Measurements from ENCODE around the gene LINC00632. TPM values are rescaled to one million over a fixed set of nuclear protein-coding genes. Genes with fewer than 3 reads are reported as not detected.

The LINC00632 gene
- polyA plus RNA-seq, 1 donor (not counting 4 experiments of a cell fraction or from before 2014, with no cell fraction given), result 2.2 TPM

DNA sequence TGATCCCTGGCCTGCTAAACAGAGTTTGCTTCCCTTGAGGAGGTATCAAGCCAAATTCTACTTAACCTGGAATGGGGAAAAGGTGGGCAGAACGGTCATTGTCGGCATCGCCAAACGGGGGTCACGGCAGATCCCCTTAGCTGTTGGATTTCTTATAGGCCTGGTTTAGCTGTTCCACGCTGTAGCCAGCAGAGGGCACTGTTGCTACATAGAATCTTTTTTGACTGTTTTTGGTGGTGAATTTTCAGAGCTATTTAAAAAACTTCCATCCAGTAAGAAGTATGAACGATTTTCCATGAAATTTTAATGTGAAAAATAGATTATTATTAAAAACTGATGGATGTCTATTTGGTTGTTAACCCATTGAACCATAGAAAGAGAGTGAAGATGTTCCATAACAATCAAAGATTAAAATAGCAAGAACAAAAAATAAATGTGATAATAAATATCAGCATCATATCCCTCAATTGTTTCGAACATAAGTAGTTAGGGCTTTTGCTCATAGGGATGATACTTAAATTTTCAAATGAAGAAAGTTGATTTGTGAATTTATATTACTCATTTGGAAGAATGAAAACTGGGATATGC, 56.6 kb downstream of the LINC00632 start:
- H3K9me1 ChIP-seq (ENCODE audit: control insufficient read depth, extremely low read depth, insufficient read depth, low read length), result no peaks in the 10 kb centered on the region
- no peaks in the 10 kb centered on the region for H3K9me3 ChIP-seq (ENCODE audit: control insufficient read depth, low read depth, low read length)
- H3K4me2 ChIP-seq (ENCODE audit: control insufficient read depth, extremely low read depth, insufficient read depth, low read depth, low read length), result peak overlapping the region; percentile 81
- TF ChIP-seq EZH2 (IDR thresholded peaks at IDR 0.05; ENCODE audit: low read length), result no peak
- TF ChIP-seq, protein P1, sequence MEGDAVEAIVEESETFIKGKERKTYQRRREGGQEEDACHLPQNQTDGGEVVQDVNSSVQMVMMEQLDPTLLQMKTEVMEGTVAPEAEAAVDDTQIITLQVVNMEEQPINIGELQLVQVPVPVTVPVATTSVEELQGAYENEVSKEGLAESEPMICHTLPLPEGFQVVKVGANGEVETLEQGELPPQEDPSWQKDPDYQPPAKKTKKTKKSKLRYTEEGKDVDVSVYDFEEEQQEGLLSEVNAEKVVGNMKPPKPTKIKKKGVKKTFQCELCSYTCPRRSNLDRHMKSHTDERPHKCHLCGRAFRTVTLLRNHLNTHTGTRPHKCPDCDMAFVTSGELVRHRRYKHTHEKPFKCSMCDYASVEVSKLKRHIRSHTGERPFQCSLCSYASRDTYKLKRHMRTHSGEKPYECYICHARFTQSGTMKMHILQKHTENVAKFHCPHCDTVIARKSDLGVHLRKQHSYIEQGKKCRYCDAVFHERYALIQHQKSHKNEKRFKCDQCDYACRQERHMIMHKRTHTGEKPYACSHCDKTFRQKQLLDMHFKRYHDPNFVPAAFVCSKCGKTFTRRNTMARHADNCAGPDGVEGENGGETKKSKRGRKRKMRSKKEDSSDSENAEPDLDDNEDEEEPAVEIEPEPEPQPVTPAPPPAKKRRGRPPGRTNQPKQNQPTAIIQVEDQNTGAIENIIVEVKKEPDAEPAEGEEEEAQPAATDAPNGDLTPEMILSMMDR (optimal IDR thresholded peaks at IDR 0.05 in 1 of 3, IDR thresholded peaks at IDR 0.05 in 1 of 3, conservative IDR thresholded peaks at IDR 0.05 in 1 of 3; ENCODE audit: extremely low read depth in 1 of 3, insufficient read depth in 2 of 3, low read length in 3 of 3), result peak; percentile 73 to 82 (median 77)
- H3K9ac ChIP-seq (ENCODE audit: control insufficient read depth, extremely low read depth, insufficient read depth, low read length), result no peak overlapping the region
- H3K4me1 ChIP-seq (ENCODE audit: control insufficient read depth, extremely low read depth, insufficient read depth, low read length), result no peaks in the 10 kb centered on the region
- no peak overlapping the region for H3K4me3 ChIP-seq (ENCODE audit: control insufficient read depth in 2 of 3, extremely low read depth in 1 of 3, insufficient read depth in 2 of 3, low read depth in 1 of 3, low read length in 3 of 3)
- H4K20me1 ChIP-seq (ENCODE audit: control insufficient read depth, extremely low read depth, insufficient read depth, low read length), result no peaks in the 10 kb centered on the region
- H2AFZ ChIP-seq (ENCODE audit: control insufficient read depth, low read length), result no peak overlapping the region
- dilution Hi-C loops (cut with MboI; ENCODE audit: extremely low pct_ligation_motif_present, low sequenced_read_pairs), result no loop called here
- DNase-seq (ENCODE audit: low read depth, low spot score) (no peak), FAIRE-seq (no peak)
- H3K36me3 ChIP-seq (ENCODE audit: control insufficient read depth in 2 of 2, extremely low read depth in 1 of 2, insufficient read depth in 2 of 2, low read length in 2 of 2), result no peaks in the 10 kb centered on the region
- H3K27me3 ChIP-seq (ENCODE audit: control insufficient read depth, extremely low read depth, insufficient read depth, low read length), result no peaks in the 10 kb centered on the region
- no peak overlapping the region for H3K27ac ChIP-seq (ENCODE audit: control insufficient read depth, insufficient read depth, low read length)
- no peaks in the 10 kb centered on the region for H3K79me2 ChIP-seq (ENCODE audit: control insufficient read depth, insufficient read depth, low read length)

DNA sequence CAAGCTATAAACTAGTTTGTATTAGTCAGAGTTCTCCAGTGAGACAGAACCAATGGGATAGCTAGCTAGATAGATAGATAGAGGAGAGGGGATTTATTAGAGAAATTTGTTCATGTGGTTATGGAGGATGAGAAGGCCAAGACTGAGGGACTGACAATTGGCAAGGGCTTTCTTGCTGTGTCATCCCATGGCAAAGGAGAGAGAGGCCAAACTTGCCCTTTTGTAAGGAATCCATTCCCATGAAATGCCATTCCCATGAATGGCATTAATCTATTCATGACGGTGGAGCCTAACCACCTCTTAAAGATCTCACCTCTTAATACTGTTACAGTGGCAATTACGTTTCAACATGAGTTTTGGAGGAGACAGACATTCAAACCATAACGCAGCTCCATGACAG, 58.1 kb downstream of the LINC00632 start:
- no peak overlapping the region for H3K9ac ChIP-seq (ENCODE audit: control insufficient read depth, extremely low read depth, insufficient read depth, low read length)
- H3K4me2 ChIP-seq (ENCODE audit: control insufficient read depth, extremely low read depth, insufficient read depth, low read depth, low read length), result no peak overlapping the region
- H3K27me3 ChIP-seq (ENCODE audit: control insufficient read depth, extremely low read depth, insufficient read depth, low read length), result no peaks in the 10 kb centered on the region
- FAIRE-seq (no peak), DNase-seq (ENCODE audit: low read depth, low spot score) (no peak)
- H3K36me3 ChIP-seq (ENCODE audit: control insufficient read depth in 2 of 2, extremely low read depth in 1 of 2, insufficient read depth in 2 of 2, low read length in 2 of 2), result no peaks in the 10 kb centered on the region
- no peak for TF ChIP-seq EZH2 (IDR thresholded peaks at IDR 0.05; ENCODE audit: low read length)
- TF ChIP-seq, protein P1 (optimal IDR thresholded peaks at IDR 0.05 in 1 of 3, IDR thresholded peaks at IDR 0.05 in 1 of 3, conservative IDR thresholded peaks at IDR 0.05 in 1 of 3; ENCODE audit: extremely low read depth in 1 of 3, insufficient read depth in 2 of 3, low read length in 3 of 3), result no peak
- H3K9me1 ChIP-seq (ENCODE audit: control insufficient read depth, extremely low read depth, insufficient read depth, low read length), result no peaks in the 10 kb centered on the region
- dilution Hi-C loops (cut with MboI; ENCODE audit: extremely low pct_ligation_motif_present, low sequenced_read_pairs), result no loop called here
- H4K20me1 ChIP-seq (ENCODE audit: control insufficient read depth, extremely low read depth, insufficient read depth, low read length), result no peaks in the 10 kb centered on the region
- H3K4me1 ChIP-seq (ENCODE audit: control insufficient read depth, extremely low read depth, insufficient read depth, low read length), result no peaks in the 10 kb centered on the region
- no peaks in the 10 kb centered on the region for H3K79me2 ChIP-seq (ENCODE audit: control insufficient read depth, insufficient read depth, low read length)
- H3K4me3 ChIP-seq (ENCODE audit: control insufficient read depth in 2 of 3, extremely low read depth in 1 of 3, insufficient read depth in 2 of 3, low read depth in 1 of 3, low read length in 3 of 3), result no peak overlapping the region
- no peaks in the 10 kb centered on the region for H3K9me3 ChIP-seq (ENCODE audit: control insufficient read depth, low read depth, low read length)
- H2AFZ ChIP-seq (ENCODE audit: control insufficient read depth, low read length), result no peak overlapping the region
- no peak overlapping the region for H3K27ac ChIP-seq (ENCODE audit: control insufficient read depth, insufficient read depth, low read length)

All from keratinocyte (primary cell).